GM13976 (cell line): ENCODE data around the gene COX7A2L.
A peak's percentile ranks its signal among the peaks of the same experiment; 100 is the strongest.
"Not testable (repeated sequence)": the region's sequence is repeated elsewhere in the genome, so short reads cannot be mapped to it uniquely, and the experiment has no call there.

Source experiments
- DNase-seq: peaks from one replicate; pipeline ENCODE4 v3.0.0; 2012; ENCODE audit warnings: low spot score
- in situ Hi-C: fragments of 300-500 bp; cut with MboI; formaldehyde crosslinking; loops from one replicate; pipeline ENCODE4 v1.12.0; 2022; ENCODE audit warnings: low sequenced_read_pairs, mixed read lengths, inconsistent platforms; ENCODE audit not compliant: unreplicated experiment
- TF ChIP-seq, protein P1 (sequence below): IDR thresholded peaks from 2 replicates; pipeline ENCODE4 v1.5.1; 2012; ENCODE audit warnings: borderline replicate concordance, mild to moderate bottlenecking; ENCODE audit not compliant: insufficient read depth; ENCODE audit errors: extremely low read depth, missing control alignments, control extremely low read depth

Gene COX7A2L

DNA sequence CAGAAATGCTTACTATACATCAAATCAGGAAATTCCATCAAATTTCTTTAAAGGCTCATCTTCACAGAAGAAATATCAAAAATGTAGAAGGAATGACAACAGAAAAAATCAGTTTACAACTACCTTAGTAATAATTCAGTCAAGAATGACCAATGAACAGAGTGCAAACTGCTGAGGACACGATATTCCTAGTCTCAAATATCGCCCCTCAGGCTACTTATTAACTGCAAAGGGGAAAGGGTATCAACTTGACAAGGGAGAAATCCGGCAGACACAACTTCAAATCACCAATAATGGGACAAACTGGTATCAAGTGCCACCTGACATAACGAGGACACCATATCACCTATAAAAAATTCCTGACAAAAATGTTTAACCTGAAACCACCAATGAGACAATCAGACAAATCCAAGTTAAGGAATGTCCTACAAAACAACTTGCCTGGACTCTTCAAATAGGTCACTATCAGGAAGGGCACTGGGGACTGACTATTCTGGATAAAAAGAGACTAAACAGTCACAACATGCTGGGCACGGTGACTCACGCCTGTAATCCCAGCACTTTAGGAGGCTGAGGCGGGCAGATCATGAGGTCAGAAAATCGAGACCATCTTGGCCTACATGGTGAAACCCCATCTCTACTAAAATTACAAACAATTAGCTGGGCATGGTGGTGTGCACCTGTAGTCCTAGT is 12.8 kb downstream of the COX7A2L start:
- TF ChIP-seq, protein P1, sequence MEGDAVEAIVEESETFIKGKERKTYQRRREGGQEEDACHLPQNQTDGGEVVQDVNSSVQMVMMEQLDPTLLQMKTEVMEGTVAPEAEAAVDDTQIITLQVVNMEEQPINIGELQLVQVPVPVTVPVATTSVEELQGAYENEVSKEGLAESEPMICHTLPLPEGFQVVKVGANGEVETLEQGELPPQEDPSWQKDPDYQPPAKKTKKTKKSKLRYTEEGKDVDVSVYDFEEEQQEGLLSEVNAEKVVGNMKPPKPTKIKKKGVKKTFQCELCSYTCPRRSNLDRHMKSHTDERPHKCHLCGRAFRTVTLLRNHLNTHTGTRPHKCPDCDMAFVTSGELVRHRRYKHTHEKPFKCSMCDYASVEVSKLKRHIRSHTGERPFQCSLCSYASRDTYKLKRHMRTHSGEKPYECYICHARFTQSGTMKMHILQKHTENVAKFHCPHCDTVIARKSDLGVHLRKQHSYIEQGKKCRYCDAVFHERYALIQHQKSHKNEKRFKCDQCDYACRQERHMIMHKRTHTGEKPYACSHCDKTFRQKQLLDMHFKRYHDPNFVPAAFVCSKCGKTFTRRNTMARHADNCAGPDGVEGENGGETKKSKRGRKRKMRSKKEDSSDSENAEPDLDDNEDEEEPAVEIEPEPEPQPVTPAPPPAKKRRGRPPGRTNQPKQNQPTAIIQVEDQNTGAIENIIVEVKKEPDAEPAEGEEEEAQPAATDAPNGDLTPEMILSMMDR = no peak
- in situ Hi-C loops = no loop called here
- DNase-seq = no peak

DNA sequence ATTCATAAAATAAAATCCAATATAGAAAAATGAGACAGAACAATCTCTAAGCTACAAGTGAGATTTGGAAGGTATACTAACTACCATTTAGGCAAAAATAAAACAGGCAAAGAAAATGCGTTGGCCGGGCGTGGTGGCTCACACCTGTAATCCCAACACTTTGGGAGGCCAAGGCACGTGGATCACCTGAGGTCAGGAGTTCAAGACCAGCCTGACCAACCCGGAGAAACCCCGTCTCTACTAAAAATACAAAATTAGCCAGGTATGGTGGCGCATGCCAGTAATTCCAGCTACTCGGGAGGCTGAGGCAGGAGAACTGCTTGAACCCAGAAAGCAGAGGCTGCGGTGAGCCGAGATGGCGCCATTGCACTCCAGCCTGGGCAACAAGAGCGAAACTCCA is 13.5 kb downstream of the COX7A2L start:
- in situ Hi-C loops = not testable (repeated sequence)

DNA sequence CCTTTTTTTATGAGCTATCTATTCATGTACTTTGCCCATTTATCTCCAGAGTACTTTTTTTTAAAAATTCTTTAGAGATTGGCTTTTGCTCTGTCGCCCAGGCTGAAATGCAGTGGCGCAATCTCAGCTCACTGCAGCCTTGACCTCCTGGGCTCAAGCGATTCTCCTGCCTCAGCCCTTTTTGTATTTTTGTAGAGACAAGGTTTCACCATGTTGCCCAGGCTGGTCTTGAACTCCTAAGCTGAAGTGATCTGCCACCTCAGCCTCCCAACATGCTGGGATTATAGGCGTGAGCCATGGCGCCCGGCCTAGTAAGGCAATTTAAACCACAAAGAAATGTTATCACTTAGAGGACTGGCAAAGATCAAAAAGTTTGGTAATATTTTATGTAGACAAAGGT is 14.2 kb downstream of the COX7A2L start:
- DNase-seq, in situ Hi-C loops: not testable (repeated sequence)

More for the DNA sequence above, 13.5 kb downstream of the COX7A2L start:
- DNase-seq = not testable (repeated sequence)

DNA sequence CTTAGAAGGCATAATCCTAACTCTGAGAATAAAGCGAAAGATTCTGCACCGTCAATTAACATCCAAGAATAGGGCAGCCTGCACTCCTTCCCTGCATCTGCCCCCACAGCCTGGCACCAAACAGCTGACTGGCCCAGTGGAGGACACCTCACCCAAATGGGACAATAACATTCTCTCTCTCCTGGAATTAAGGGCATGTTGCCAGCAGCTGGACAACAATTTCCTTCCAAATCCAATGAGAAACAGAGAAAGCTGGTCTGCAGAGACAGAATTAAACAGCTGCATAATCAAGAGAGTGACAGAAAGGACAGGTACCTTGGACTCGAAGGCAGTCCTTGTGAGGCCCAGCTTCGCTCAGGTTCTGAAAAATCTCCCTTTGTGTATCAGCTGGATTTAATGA is 15.0 kb downstream of the COX7A2L start:
- DNase-seq = no peak
- TF ChIP-seq, protein P1 = no peak
- in situ Hi-C loops = no loop called here

DNA sequence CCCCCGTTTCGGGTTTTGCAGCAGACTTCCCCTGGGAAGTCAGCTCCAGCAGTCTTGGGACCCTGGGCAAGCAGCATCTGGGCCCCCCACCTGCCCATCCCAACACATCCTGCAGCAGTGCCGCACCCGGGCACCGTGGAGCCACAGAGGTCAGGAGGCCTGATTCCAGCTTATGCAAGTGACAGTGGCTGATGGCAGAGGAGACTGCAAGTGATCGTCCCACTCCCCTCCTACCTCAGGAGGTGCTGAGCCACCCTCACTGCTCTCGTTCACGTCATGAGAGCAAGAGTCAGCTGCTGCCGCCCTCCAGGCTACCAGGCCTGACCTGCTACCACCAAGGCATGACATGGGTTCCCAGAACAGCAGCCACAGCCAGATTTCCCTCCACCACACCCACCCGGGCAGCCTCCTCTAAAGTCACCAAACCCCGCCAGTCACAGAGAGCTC is 18.2 kb downstream of the COX7A2L start:
- TF ChIP-seq, protein P1 = no peak
- in situ Hi-C loops = no loop called here
- no peak for DNase-seq

DNA sequence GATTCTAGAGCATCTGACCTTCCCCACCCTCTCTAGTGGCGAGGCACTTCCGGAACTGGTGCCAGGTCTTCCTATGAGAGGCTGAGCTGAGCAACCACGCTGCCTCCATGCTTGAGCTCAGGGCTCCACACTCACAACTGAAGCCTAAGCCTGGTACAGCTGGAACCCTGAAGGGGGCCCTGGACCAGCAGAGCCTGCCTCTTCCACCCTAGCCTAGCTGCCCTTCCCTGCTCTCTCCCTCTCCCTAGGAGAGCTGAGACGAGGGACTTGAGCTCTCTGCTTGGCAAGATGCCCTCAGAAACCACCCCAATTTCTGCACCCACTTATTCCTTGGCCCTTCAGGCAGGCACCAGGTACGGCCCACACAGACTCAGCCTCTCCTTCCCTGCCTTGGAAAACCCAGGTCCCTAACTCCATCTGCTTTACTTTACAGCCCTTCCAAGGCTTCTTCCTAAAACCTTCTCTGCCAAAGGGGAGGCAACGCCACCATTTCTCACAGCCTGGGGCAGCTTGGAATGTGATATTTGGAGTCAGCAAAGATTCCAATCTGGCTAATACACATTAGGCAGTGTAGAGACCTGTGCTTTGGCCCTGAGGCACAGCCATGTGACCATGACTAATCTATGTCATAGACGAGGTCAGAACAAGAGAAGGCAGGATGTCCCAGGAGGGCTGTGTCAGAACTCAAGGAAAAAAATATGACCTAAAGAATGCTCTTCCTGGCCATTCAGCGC is 18.8 kb downstream of the COX7A2L start:
- DNase-seq = peak; percentile 38
- in situ Hi-C loops = no loop called here
- TF ChIP-seq, protein P1 = no peak

DNA sequence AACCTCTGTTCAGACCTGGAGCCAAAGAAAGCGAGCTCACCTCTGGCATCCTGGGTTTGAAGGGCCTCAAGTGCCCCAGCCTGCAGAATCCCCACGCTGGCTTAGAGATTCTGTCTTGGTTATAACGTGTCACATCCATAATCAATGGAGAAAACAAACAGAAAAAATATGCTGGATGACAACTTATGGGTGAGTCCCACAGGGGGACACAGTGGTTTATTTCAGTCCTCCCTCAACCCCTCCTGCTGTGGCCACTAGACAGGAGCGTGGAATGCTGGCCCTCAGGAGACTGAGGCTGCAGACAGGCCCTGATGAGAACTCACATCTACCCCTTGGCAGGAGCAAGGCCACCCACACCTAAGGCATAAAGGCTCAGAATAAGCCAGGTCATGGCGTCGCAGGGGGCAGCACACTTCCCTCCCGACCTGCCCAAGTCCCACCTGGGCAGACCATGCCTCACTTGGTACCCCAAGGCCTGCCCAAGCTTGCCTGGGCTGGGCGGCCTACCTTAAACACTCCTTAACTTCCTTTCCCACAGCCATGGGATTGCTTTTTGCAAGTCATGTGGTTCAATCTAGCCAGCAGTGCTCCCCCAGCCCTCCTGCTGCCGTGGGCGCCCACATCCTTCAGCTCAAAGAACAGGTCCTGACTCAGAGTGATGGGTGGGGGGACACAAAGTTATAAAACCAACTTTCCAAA is 19.9 kb downstream of the COX7A2L start:
- in situ Hi-C loops = no loop called here
- DNase-seq = no peak
- TF ChIP-seq, protein P1 = no peak
